Left lobe of liver (tissue), 2 donors: ENCODE results near the gene BZW1. TPM values are rescaled to one million over a fixed set of nuclear protein-coding genes. Genes with fewer than 3 reads are reported as not detected.

Experiments used
- ATAC-seq: fragments of 200-7000 bp; cut with Tn5 transposase; one replicate; pipeline ENCODE4 v1.9.1; 2020; ENCODE audit warnings: mild to moderate bottlenecking, moderate library complexity
- DNase-seq: peaks from one replicate; pipeline ENCODE4 v3.0.0-alpha.2; 2020; ENCODE audit warnings: low spot score
- total RNA-seq: library from RNA; stranded (reverse); gene quantifications from one replicate; pipeline ENCODE4 v1.2.1, GENCODE V29; 2021
- donor health status: DM: no; HTN: no; CAD: no; lungs with moderate emphysema.
- donor health status: DM: no; HTN: yes; CAD: no.

Gene BZW1
- total RNA-seq, 1 donor from 2014 or later, result 193 TPM

- no peak for DNase-seq
- peak; percentile 10 for ATAC-seq
Observed at GRCh38 chr2:200828572-200829257, 17.0 kb downstream of the BZW1 start.

GRCh38 chr2:200829258-200829655, 17.5 kb downstream of the BZW1 start:
- DNase-seq, result no peak

GRCh38 chr2:200834701-200835100, 23.0 kb downstream of the BZW1 start:
- ATAC-seq, result no peak

More at GRCh38 chr2:200829258-200829655, 17.5 kb downstream of the BZW1 start:
- ATAC-seq, result no peak

GRCh38 chr2:200839513-200839912, 27.8 kb downstream of the BZW1 start:
- ATAC-seq, result no peak
- DNase-seq, result no peak

More at GRCh38 chr2:200834701-200835100, 23.0 kb downstream of the BZW1 start:
- DNase-seq, result no peak

- no peak for ATAC-seq
- DNase-seq, result no peak
Observed at GRCh38 chr2:200843993-200844948, 32.6 kb downstream of the BZW1 start.

DNA sequence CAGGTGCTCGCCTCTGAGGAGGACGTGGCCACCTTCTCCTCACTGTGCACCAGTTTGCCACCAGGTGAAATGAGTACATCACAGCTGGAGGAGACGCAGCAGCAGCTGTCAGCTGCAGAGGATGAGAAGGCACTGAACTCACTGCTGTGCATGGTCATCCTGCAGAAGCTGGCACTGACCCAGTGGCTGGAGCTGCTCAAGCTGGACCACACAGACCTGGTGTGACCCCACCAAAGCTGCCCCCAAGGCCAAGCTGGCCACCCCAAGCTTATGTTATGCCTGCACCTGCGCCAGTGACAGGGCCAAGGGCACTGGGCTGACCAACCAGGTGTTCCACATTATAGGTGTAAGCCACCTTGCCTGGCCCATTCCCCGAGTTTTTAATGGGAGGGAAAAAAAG, 33.5 kb downstream of the BZW1 start:
- DNase-seq (no peak), ATAC-seq (no peak)

- DNase-seq (no peak), ATAC-seq (no peak)
Observed at GRCh38 chr2:200845669-200846325, 34.1 kb downstream of the BZW1 start.

DNA sequence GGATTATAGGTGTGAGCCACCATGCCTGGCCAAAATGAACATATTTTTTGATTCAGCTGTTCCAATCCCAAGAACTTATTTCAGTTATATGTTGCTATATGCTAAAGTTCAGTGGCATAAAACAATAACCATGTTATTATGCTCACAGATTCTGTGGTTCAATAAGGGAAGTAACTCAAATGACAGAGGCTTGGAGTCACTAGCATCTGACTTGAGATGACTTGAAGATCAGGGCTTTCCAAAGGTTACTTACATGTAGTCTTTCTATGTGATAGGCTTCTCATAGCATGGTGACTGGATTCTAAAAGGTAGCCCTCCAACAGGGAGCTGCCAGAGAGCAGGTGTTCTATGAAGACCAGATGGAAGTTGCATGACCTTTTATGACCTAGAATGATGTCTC, 35.6 kb downstream of the BZW1 start:
- no peak for DNase-seq

GRCh38 chr2:200847939-200848338, 36.2 kb downstream of the BZW1 start:
- no peak for ATAC-seq
- DNase-seq, result no peak

More for the DNA sequence above, 35.6 kb downstream of the BZW1 start:
- no peak for ATAC-seq

DNA sequence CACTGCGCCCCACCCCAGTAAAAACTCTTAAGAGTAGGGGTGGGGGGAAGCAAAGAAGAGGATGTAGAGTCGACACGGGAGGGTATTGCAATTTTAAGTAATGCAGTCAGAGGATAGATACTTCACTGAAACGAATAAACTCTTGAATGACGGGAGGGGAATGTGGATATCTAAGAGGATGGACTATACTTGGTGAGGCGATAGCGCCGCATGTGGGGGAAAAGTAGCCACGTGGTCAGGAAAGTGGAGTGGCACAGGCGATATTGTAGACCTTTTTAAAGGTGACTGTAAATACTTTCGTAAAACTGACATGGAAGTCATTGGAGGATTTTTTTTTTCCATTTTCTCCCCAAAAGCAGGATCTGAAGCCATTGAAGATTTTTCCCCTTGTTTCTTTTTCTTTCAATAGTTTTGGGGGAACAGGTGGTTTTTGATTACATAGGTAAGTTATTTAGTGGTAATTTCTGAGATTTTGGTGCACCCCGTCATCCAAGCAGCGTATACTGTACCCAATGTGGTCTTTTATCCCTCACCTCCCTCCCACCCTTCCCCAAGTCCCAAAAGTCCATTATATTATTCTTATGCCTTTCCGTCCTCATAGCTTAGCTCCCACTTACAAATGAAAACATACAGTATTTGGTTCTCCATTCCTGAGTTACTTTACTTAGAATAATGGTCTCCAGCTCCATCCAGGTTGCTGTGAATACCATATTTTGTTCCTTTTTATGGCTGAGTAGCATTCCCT, 39.0 kb downstream of the BZW1 start:
- ATAC-seq, result no peak
- DNase-seq, result no peak

- no peak for DNase-seq
- ATAC-seq, result no peak
Observed at GRCh38 chr2:200851398-200852248, 39.9 kb downstream of the BZW1 start.

GRCh38 chr2:200852605-200853004, 40.9 kb downstream of the BZW1 start:
- DNase-seq (no peak), ATAC-seq (no peak)

- DNase-seq, result no peak
- no peak for ATAC-seq
Observed at GRCh38 chr2:200856806-200857205, 45.1 kb downstream of the BZW1 start.

- ATAC-seq, result no peak
- DNase-seq, result peak; percentile 55
Observed at GRCh38 chr2:200860092-200860795, 48.5 kb downstream of the BZW1 start.

GRCh38 chr2:200861617-200862155, 50.0 kb downstream of the BZW1 start:
- ATAC-seq (no peak), DNase-seq (no peak)

DNA sequence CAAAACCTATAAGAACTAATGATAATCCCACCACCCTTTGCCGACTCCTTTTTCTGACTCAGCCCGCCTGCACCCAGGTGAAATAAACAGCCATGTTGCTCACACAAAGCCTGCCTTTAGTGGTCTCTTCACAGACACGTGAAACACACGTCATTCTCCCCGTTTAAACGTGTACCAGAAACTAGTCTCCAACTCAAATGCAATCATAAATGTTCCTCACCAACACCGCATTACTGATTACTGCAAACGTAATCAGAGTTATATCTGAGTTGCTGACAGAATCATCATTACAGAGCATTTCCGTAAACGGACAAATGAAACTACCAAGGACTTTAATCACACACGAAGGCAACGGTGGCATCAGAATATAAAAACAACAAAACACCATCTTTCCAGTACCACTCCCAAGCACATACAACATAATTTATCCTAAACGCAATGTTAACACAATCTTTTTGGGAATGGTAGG, 50.9 kb downstream of the BZW1 start:
- no peak for ATAC-seq
- no peak for DNase-seq

DNA sequence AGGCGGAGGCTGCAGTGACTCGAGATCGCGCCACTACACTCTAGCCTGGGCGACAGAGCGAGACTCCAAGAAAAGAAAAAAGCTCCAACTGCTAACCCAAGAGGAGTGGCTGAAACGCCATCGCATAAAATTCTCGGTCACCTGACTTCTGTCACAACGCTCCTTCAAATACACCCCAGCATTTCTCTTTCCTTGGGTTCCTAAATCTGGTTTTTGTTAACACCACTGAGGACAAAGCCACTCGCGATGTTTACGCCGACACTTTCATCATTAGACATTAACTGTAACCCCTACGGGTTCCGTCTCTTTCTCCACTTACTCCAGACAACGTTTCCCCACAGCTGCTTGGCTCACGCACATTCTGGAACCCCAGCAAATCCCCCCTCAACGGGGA, 52.1 kb downstream of the BZW1 start:
- DNase-seq (no peak), ATAC-seq (no peak)

DNA sequence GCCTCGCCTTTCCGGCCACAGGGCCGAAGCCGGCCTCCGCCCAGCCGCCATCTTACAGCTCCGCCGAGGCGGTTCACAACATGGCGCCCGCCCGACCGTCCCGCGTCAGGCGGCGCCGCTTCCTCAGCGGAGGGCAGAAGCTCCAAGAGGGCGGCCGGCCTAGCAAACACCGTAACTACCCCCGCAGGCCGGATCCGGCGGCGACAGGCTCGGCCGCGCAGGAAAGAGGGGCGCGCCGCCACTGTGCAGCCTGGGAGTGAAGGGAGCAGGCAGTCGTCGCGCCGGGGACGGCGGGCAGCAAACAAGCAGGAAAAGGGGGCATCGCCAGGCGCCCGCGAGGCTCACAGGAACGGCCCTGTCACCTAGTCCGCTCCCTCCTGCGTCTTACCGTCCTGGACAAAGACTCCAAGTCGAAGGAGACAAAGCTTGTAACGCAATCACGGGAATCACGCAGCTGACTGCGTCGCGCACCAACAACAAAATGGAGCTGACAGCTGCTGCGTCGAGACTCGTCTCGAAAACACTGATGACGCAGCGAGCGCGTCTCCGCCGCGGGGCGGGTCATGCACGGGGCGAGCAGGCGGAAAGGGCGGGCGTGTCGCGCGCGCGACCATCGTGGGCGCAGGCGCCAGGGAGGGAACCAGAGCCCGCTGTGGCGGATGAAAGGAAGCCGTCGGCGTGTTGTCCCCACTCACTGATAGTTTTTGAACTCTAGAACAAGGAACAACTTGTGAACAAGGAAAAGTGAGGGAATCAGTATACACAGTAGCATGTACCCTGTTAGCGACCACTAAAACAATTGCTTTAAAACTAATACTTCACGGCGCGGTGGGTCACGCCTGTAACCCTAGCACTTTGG, 52.7 kb downstream of the BZW1 start, which contains the start of gene CLK1:
CLK1 (minus strand) TSS at position 483 of the 859 bp plus-strand sequence. CDS start 2,796 bp downstream, outside the sequence.
- ATAC-seq (peak; percentile 82), DNase-seq (peak; percentile 98)
